ENCODE data around the gene SNCAIP.
"Not testable (repeated sequence)": the region's sequence is repeated elsewhere in the genome, so short reads cannot be mapped to it uniquely, and the experiment has no call there.

The SNCAIP gene

DNA sequence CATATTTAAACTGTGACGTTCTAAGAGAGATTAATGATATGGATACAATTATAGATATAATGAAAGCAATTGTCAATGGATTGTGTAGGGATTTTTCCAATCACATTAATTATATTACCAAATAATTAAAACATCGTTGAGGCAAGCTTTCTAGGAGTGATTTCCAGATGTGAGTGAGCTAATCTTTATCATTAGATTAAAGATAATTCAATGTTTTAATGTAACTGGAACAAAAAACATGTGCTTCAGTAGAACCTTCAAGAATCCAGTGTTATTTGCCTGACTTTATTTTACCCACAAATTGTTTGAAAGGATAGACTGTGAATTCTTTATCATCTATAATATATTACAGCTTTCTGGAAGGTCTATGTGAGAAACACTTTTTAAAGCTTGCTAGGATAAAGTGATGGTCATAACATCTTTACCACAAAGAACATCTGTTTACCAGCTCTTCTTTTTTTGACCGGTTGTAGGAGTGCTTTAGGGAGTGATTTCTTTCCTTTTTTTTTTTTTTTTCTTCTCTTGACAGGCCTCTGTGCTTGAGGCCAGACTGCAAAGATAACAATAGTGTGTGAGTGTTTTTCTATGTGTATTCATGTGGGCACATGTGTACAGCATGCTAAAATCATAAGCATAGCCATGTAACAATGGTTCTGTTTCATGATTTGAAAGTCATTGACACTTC is 35.0 kb downstream of the SNCAIP start:
- TF ChIP-seq RARB (CRISPR knock-in tag; IDR thresholded peaks at IDR 0.05) (no peak), TCF4 (CRISPR knock-in tag; IDR thresholded peaks at IDR 0.05; ENCODE audit: borderline replicate concordance) (peak; percentile 96)
- ATAC-seq, result no peak; the same call in 2 of the 3 replicates

DNA sequence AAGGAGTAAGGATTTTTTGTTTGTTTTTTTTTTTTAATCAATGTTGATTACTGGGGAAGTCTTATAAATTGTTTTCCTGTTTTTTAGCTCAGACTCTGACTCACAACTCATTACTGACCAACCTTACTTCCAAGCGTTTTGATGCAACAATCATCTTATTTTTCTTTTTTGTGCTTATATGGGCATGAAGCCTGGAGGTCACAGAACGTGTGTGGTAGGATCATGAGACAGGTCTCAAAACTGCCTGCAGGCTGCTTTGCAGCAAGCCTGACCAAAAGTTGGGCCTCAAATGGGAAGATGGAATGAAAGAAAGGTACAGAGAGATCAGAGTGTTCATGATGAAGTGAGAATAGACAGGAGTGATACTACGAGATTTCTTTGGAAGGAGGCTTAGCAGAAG is 38.5 kb downstream of the SNCAIP start:
- ATAC-seq, result no peak
- TF ChIP-seq ESRRG (CRISPR knock-in tag; IDR thresholded peaks at IDR 0.05) (no peak), RARB (CRISPR knock-in tag; IDR thresholded peaks at IDR 0.05) (no peak), ZFP30 (CRISPR knock-in tag; IDR thresholded peaks at IDR 0.05) (no peak), ISL1 (CRISPR knock-in tag; IDR thresholded peaks at IDR 0.05) (no peak), ZFP3 (CRISPR knock-in tag; IDR thresholded peaks at IDR 0.05) (no peak), OSR1 (CRISPR knock-in tag; IDR thresholded peaks at IDR 0.05) (no peak), ZNF8 (CRISPR knock-in tag; IDR thresholded peaks at IDR 0.05) (no peak)
- TF ChIP-seq, protein P1, sequence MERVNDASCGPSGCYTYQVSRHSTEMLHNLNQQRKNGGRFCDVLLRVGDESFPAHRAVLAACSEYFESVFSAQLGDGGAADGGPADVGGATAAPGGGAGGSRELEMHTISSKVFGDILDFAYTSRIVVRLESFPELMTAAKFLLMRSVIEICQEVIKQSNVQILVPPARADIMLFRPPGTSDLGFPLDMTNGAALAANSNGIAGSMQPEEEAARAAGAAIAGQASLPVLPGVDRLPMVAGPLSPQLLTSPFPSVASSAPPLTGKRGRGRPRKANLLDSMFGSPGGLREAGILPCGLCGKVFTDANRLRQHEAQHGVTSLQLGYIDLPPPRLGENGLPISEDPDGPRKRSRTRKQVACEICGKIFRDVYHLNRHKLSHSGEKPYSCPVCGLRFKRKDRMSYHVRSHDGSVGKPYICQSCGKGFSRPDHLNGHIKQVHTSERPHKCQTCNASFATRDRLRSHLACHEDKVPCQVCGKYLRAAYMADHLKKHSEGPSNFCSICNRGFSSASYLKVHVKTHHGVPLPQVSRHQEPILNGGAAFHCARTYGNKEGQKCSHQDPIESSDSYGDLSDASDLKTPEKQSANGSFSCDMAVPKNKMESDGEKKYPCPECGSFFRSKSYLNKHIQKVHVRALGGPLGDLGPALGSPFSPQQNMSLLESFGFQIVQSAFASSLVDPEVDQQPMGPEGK (CRISPR knock-in tag; IDR thresholded peaks at IDR 0.05; ENCODE audit: borderline replicate concordance), result no peak

DNA sequence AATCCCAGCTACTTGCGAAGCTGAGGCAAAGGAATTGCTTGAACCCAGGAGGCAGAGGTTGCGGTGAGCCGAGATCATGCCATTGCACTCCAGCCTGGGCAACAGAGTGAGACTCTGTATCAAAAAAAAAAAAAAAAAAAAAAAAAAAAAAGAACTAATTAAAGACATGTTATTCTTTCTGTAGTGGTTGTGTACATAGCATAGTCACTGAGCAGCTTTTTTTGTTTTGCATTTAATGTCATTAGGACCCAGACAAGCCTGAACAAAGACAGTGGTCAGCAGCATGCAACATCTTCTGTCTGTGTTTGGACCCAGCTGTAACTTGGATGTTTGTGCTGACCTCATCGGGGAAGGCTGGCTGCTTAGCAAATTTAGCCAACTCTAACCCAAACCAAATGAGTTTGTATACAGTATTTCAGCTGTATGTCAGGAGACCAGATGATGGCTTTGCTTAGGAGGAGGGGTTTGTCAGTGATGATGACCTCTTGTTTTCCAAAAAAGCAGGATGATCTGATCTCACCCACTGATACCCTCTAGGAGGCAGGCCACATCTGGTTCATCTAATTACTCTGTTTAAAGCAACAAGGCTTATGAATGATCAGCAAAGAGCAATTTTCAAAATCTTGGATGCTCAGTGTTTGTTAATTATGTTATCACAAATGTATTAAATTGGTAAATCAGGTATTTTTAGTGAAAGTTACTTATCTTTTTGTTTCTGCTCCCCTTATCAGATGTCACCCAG is 39.5 kb downstream of the SNCAIP start:
- no peak; the same call in 2 of the 3 replicates for ATAC-seq
- no peak for TF ChIP-seq ZFP30 (CRISPR knock-in tag; IDR thresholded peaks at IDR 0.05)
- TF ChIP-seq ZFP3 (CRISPR knock-in tag; IDR thresholded peaks at IDR 0.05), result no peak
- TF ChIP-seq ZNF8 (CRISPR knock-in tag; IDR thresholded peaks at IDR 0.05), result no peak
- TF ChIP-seq TCF4 (CRISPR knock-in tag; IDR thresholded peaks at IDR 0.05; ENCODE audit: borderline replicate concordance), result peak; percentile 92
- TF ChIP-seq, protein P2, sequence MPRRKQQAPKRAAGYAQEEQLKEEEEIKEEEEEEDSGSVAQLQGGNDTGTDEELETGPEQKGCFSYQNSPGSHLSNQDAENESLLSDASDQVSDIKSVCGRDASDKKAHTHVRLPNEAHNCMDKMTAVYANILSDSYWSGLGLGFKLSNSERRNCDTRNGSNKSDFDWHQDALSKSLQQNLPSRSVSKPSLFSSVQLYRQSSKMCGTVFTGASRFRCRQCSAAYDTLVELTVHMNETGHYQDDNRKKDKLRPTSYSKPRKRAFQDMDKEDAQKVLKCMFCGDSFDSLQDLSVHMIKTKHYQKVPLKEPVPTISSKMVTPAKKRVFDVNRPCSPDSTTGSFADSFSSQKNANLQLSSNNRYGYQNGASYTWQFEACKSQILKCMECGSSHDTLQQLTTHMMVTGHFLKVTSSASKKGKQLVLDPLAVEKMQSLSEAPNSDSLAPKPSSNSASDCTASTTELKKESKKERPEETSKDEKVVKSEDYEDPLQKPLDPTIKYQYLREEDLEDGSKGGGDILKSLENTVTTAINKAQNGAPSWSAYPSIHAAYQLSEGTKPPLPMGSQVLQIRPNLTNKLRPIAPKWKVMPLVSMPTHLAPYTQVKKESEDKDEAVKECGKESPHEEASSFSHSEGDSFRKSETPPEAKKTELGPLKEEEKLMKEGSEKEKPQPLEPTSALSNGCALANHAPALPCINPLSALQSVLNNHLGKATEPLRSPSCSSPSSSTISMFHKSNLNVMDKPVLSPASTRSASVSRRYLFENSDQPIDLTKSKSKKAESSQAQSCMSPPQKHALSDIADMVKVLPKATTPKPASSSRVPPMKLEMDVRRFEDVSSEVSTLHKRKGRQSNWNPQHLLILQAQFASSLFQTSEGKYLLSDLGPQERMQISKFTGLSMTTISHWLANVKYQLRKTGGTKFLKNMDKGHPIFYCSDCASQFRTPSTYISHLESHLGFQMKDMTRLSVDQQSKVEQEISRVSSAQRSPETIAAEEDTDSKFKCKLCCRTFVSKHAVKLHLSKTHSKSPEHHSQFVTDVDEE (CRISPR knock-in tag; IDR thresholded peaks at IDR 0.05), result peak; percentile 51; the same call in 1 of the 2 replicates
- TF ChIP-seq, protein P1 (CRISPR knock-in tag; IDR thresholded peaks at IDR 0.05; ENCODE audit: borderline replicate concordance), result no peak
- TF ChIP-seq GLIS3 (CRISPR knock-in tag; IDR thresholded peaks at IDR 0.05), result no peak
- TF ChIP-seq, protein P3, sequence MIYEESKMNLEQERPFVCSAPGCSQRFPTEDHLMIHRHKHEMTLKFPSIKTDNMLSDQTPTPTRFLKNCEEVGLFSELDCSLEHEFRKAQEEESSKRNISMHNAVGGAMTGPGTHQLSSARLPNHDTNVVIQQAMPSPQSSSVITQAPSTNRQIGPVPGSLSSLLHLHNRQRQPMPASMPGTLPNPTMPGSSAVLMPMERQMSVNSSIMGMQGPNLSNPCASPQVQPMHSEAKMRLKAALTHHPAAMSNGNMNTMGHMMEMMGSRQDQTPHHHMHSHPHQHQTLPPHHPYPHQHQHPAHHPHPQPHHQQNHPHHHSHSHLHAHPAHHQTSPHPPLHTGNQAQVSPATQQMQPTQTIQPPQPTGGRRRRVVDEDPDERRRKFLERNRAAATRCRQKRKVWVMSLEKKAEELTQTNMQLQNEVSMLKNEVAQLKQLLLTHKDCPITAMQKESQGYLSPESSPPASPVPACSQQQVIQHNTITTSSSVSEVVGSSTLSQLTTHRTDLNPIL (CRISPR knock-in tag; IDR thresholded peaks at IDR 0.05; ENCODE audit: low read depth), result no peak

DNA sequence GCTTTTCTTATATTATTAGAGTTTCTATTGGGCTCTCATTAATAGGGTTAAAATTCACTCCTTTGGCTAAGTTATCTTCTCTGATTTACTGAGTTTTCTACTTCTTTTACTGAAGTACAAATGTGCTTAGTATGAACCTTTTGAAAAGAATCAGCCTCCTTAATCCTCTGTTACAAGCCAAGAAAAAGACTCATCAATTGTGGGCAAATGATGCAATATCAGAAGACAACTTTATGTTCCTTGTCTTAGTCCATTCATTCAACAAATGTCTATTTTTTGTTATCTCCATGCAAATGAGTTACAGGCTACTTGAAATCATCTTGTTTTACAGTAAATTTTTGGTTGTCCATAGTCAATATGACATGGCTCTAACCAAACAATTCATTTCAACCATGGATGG is 40.3 kb downstream of the SNCAIP start:
- ATAC-seq, result no peak
- TF ChIP-seq, protein P2 (CRISPR knock-in tag; IDR thresholded peaks at IDR 0.05), result no peak
- TF ChIP-seq, protein P3 (CRISPR knock-in tag; IDR thresholded peaks at IDR 0.05; ENCODE audit: low read depth), result no peak
- TF ChIP-seq CSDC2 (CRISPR knock-in tag; IDR thresholded peaks at IDR 0.05), result no peak
- no peak for TF ChIP-seq SNAI2 (CRISPR knock-in tag; IDR thresholded peaks at IDR 0.05)
- no peak for TF ChIP-seq ZNF565 (CRISPR knock-in tag; conservative IDR thresholded peaks at IDR 0.05; ENCODE audit: low read depth)
- TF ChIP-seq RARB (CRISPR knock-in tag; IDR thresholded peaks at IDR 0.05), result no peak
- no peak for TF ChIP-seq ARNTL (CRISPR knock-in tag; IDR thresholded peaks at IDR 0.05; ENCODE audit: borderline replicate concordance, low read depth)
- no peak for TF ChIP-seq ZC3H10 (CRISPR knock-in tag; IDR thresholded peaks at IDR 0.05)
- TF ChIP-seq, protein P4, sequence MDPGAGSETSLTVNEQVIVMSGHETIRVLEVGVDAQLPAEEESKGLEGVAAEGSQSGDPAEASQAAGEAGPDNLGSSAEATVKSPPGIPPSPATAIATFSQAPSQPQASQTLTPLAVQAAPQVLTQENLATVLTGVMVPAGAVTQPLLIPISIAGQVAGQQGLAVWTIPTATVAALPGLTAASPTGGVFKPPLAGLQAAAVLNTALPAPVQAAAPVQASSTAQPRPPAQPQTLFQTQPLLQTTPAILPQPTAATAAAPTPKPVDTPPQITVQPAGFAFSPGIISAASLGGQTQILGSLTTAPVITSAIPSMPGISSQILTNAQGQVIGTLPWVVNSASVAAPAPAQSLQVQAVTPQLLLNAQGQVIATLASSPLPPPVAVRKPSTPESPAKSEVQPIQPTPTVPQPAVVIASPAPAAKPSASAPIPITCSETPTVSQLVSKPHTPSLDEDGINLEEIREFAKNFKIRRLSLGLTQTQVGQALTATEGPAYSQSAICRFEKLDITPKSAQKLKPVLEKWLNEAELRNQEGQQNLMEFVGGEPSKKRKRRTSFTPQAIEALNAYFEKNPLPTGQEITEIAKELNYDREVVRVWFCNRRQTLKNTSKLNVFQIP (CRISPR knock-in tag; IDR thresholded peaks at IDR 0.05; ENCODE audit: borderline replicate concordance, low read depth), result no peak
- no peak for TF ChIP-seq GLIS3 (CRISPR knock-in tag; IDR thresholded peaks at IDR 0.05)
- TF ChIP-seq OSR1 (CRISPR knock-in tag; IDR thresholded peaks at IDR 0.05), result no peak

DNA sequence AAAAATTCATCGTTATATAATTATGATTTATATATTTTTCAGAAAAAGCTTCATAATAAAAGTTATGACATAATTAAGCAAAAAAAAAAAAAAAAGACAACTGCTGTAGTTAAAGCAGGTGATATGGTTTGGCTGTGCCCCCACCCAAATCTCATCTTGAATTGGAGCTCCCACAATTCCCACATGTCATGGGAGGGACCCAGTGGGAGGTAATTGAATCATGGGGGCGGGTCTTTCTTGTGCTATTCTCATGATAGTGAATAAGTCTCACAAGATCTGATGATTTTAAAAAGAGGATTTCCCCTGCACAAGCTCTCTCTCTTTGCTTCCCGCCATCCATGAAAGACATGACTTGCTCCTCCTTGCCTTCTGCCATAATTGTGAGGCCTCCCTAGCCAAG is 41.3 kb downstream of the SNCAIP start:
- not testable (repeated sequence) for ATAC-seq

Measured in SK-N-SH treated with all-trans-retinoic acid at 6 μM for 48 hours (cell line).